NCI-H1048 (cell line): Measurements from ENCODE around the gene SHISA6.

Source experiments
- DNase-seq: peaks from one replicate; lab custom pipeline; 2025; lab: John Stamatoyannopoulos, UW

Gene SHISA6

GRCh38 chr17:11353601-11354000 is 112.6 kb downstream of the SHISA6 start:
- DNase-seq = no peak

DNA sequence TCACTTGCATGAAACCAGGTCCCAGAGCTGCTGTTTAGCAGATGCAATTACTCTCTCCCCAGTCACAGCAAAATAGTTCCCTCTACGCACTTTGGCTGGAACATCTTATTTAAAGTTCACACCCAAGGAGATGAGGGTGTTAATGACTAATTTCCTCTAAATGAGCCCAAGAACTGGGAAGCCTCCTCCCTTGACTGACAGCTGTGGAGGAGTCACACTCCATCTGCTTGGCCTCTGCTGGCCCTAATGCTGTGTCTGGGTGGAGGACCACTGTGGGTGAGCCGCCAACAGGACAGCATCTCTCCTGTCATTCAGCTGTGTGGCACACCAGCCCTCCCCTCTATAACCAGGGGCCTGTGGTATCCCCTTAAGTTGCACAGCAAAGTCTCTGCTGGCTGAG is 115.4 kb downstream of the SHISA6 start:
- DNase-seq = no peak

DNA sequence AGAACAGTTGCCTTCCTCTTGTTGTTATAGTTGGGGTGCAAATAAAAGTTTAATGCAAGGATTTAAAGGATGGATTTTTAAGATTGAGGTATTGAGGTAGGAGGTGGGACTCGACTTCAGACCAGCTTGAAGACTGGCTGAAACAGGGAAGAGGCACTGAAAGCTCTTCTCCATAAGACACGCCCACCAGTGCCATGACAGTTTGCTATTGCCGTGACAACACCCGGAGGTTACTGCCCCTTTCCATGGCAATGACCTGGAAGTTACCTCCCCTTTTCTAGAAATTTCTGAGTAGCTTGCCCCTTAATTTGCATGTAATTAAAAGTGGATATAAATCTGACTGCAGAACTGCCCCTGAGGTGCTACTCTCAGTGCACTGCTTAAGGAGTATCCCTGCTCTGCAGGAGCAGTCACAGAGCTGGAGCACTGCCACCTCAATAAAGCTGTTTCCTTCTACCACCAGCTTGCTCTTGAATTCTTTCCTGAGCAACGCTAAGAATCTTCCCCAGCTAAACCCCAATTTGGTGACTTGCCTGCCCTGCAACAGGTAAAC is 122.6 kb downstream of the SHISA6 start:
- no peak for DNase-seq

GRCh38 chr17:11366272-11366850 is 125.3 kb downstream of the SHISA6 start:
- DNase-seq = no peak

DNA sequence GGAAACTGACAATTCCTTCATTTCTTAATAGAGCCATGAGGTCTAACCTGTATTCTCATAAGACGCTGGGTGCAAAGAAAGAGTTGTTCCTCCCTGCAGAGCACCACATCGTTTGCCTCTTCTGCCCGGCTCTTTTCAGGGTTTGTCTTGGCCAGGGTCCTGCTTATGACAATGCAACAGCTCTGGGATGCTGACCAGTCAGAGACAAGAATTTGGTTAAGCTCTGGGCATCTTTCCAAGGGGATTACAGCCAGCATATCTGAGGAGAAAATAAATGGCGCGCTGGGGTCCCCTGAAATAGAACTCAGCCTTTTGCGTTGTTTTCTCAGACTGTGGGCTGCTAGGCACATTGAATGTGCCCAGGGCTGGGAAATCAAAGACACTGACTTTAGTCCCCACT is 128.6 kb downstream of the SHISA6 start:
- no peak for DNase-seq

GRCh38 chr17:11372692-11373091 is 131.7 kb downstream of the SHISA6 start:
- no peak for DNase-seq

DNA sequence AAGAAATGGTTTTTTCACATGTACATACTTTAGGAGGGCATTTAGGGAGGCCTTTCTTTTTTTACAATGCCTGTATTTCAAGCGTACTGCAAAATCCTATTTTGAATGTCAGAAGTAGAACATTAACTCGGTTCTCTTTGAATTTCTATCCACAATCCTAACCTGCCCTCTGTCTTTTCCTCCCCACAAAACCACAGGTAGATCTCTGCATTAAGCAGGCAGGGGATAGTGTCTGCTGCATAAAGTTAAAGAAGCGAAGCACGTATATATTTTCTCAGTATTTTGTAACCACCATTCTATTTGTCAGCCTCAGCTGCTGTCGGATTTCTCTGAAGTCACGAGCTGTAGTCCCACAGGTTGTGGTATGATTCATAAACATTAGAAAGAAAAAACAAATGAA is 137.5 kb downstream of the SHISA6 start:
- DNase-seq = no peak

GRCh38 chr17:11380761-11381160 is 139.7 kb downstream of the SHISA6 start:
- DNase-seq = no peak

GRCh38 chr17:11383157-11383556 is 142.1 kb downstream of the SHISA6 start:
- no peak for DNase-seq

- no peak for DNase-seq
Measured at GRCh38 chr17:11384131-11384530, 143.1 kb downstream of the SHISA6 start.

DNA sequence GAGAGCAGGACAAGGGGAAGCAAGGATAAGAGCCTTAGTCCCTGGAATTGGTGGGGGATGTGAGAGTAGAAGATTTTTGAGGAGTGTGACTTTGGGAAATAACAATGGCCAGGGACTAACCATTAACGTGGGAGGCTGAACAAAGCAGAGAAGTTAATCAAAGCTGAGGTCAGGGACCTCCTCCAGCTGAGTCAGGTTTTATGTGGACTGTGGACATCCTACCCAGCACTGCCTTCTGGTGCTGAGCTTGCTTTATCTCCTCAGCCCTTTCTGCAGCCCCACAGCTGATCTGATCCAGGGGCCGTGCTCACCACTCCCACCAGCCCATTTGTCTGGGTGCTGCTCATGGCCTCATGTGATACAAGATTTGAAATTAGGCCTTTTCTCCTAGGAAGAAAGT is 146.6 kb downstream of the SHISA6 start:
- no peak for DNase-seq

DNA sequence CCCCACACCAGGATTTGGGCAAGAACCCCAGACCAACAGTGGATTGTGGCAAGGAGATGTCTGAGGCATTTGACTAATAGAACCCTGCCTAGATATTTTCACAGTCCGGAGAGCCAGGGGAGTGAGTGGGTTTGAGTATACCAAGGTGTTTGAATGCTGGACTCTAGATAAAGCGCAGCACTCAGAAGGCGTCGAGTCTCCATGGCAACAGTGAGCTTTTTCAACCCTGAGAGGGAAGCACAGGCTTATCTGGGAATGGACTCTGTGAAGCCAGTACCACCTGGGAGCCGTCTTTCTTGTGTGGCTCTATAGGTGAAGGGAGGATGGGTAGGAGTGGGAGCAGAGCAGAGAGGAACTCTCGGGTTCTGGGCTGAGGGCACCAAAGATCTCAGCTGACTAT is 147.0 kb downstream of the SHISA6 start:
- no peak for DNase-seq

DNA sequence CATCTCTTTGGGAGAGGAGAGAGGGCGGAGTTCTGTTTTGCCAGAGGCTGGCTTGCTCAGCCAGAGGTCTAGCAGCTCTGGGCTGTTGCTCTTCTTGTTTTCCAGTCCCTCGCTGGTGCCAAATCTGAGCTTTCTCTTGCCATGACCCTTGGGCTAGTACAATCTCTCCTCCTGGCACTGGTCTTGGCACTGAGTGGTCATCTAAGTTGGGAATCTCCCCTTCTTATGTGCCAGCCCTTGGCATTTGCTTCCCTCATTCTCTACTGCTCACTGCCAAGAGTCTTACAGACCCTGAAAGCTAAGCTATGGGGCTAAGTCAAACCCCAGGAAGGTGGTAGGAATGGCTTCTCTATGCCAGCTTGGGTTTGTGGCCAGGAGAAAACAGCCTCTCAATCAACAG is 148.6 kb downstream of the SHISA6 start:
- no peak for DNase-seq

- DNase-seq = no peak
Measured at GRCh38 chr17:11391134-11391533, 150.1 kb downstream of the SHISA6 start.

DNA sequence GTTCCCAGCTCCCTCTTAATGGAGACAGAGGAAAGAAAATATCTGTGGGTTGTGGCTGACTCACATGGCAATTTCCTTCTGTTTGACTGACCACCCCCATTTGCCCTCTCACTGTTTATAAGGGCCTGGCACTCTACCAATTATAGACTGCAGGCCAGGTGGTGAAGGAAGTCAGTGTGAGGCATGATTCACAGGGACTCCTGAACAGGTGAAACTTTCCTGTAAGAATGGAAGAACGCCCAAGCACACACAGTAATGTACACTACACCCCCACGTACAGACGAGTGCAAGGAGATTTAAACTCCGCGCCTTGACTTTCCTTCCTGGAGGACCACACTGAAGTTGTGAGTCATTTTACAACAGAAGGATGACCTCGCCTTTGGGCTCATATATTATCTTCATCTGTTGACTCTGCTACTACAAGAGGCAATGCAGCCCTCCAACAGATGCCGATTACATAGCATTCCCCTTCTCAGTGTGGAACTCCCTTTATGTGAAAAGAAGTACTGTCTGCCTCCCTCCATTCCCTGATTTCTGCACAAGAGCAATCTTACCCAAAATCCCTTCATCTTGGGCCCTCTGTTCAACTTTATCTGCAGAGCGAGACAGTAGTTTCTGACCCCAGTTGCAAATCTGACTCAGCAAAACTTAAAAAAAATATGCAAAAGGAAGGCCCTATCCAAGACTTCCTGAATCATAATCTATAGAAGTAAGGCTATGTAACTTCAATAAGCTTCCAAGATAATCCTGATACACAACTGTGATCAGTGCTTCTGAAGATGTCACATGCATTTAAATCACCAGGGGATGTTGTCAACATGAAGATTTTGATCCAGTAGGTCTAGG is 163.6 kb downstream of the SHISA6 start:
- no peak for DNase-seq

DNA sequence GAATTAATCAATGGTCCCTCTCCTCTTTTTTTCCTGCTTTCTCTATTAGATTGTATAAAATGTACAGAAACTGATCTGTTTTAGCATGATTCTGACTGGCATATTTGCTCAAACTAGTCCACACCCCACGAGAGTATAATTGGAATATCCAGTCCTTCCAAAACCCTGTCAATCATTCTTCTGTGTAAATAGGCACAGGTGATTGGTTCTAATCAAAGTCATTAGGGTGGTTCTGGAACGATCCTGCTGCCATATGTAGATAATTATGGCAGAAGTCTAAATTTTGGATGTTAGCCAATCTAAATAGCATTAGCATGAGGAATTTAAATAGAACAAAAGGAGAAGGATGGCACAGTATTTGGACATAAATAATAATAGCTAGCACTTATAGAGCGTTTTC is 165.7 kb downstream of the SHISA6 start:
- no peak for DNase-seq

GRCh38 chr17:11412654-11413053 is 171.6 kb downstream of the SHISA6 start:
- DNase-seq = no peak

DNA sequence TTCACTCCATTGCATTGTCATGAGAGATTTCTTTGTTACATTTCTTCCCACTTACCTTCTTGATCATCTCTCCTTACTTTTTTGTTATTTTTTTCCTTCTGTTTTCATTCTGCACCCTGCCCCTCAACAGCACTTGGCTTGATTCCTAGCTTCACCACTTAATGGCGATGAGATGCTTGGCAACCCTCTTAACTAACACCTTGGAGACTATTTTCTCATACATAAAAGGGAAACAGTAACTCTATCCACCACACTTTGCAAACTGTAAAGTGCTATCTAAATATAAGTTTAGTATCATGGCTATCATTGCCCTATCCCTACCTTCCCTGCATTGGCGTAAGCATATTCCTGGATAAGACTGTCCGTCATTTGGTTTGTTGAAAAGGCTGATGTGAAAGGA is 177.3 kb downstream of the SHISA6 start:
- no peak for DNase-seq

DNA sequence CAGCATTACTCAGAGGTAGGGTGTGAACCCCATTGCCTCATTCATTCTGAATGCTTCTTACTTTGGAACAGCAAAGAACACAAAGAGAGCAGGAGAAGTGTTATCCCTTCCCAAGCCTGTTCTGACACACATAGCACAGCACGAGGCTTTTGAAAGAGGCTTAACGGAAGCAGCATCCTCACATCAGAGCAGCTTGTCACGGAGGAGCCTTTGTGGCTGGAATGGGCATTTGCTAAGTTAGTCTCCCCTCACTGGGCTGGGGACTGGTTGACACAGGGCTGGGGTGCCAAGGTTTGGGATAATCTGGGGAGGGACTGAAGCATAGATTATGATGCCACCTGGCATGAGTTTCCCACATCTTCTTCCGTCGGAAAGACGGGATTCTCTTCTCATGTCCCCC is 189.7 kb downstream of the SHISA6 start:
- DNase-seq = no peak

- no peak for DNase-seq
Measured at GRCh38 chr17:11438673-11439072, 197.7 kb downstream of the SHISA6 start.

GRCh38 chr17:11441004-11441403 is 200.0 kb downstream of the SHISA6 start:
- DNase-seq = no peak

GRCh38 chr17:11446316-11446715 is 205.3 kb downstream of the SHISA6 start:
- DNase-seq = no peak

DNA sequence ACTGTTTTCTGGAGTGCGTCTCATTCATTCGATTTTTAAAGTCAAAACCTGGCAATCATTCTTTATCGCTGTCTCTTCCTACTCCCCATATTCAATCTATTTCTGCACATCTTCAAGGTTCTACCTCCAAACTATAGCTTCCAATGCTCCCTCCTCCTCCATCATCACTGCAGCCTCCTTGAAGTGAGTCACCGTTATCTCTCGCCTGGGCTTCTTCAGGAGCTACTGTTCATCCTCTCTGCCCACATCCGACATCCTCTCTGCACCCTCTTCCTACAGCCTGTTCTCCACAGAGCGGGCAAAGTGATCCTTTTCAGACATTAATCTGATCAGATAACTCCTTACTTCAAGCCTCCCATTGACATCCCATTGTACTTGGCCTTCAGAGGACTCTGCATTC is 213.1 kb downstream of the SHISA6 start:
- DNase-seq = no peak

DNA sequence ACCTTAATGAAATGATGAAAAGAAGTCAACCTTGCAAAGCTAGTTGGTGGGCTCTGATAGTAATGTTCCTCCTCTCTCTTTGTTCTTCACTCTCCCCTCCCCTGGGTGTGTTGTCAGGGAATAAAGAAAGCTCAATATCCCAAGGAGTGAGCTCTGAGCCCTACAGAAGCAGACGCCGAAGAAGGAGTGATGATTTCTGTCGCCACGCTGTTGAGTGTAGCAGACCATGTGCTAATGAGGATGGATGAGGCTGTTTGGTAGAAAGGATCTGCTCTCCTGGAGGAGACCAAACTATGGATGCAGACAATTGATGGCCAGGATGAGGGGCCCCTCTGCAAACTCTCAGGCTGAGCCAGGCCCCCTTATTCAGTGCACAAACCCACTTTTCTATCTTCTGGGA is 217.3 kb downstream of the SHISA6 start:
- no peak for DNase-seq
